Endothelial cell (in vitro differentiated cells): Measurements from ENCODE around the gene COPS7A. TPM values are rescaled to one million over a fixed set of nuclear protein-coding genes. Genes with fewer than 3 reads are reported as not detected.

Experiments used
- DNase-seq: peaks from one replicate; pipeline ENCODE4 v3.0.0; 2021; ENCODE audit warnings: low spot score
- H3K27ac Mint-ChIP-seq: one replicate; pipeline ENCODE4 v1.8.0; 2021; ENCODE audit warnings: mixed read lengths, inconsistent platforms; ENCODE audit not compliant: unreplicated experiment
- H3K27me3 Mint-ChIP-seq: one replicate; pipeline ENCODE4 v1.8.0; 2021; ENCODE audit warnings: mild to moderate bottlenecking, moderate library complexity, mixed read lengths, inconsistent platforms; ENCODE audit not compliant: unreplicated experiment
- H3K36me3 Mint-ChIP-seq: one replicate; pipeline ENCODE4 v1.8.0; 2021; ENCODE audit warnings: mild to moderate bottlenecking, low read depth, mixed read lengths, inconsistent platforms; ENCODE audit not compliant: unreplicated experiment
- H3K4me1 Mint-ChIP-seq: one replicate; pipeline ENCODE4 v1.8.0; 2021; ENCODE audit warnings: mild to moderate bottlenecking, mixed read lengths, inconsistent platforms; ENCODE audit not compliant: unreplicated experiment
- H3K4me3 Mint-ChIP-seq: one replicate; pipeline ENCODE4 v1.8.0; 2021; ENCODE audit warnings: mild to moderate bottlenecking, mixed read lengths, inconsistent platforms; ENCODE audit not compliant: unreplicated experiment
- H3K9me3 Mint-ChIP-seq: one replicate; pipeline ENCODE4 v1.8.0; 2021; ENCODE audit warnings: mixed read lengths, inconsistent platforms; ENCODE audit not compliant: unreplicated experiment
- CTCF ChIP-seq: fragments of 200-600 bp; sonication (generic); IDR thresholded peaks from one replicate; pipeline ENCODE4 v1.5.0; 2021; ENCODE audit warnings: antibody characterized with exemption; ENCODE audit not compliant: unreplicated experiment
- total RNA-seq: library from RNA; stranded (reverse); fragmentation: NEBNext Ultra II Directional; extraction: Animal tissue kit (Norgen Biotek cat#: 25700); gene quantifications from one replicate; pipeline ENCODE4 v1.2.1, GENCODE V29; 2021; ENCODE audit not compliant: unreplicated experiment

Gene COPS7A
- total RNA-seq, 1 donor from 2014 or later: 25.1 TPM

GRCh38 chr12:6766651-6767349, 43.0 kb downstream of the COPS7A start:
- peak; percentile 79 for DNase-seq
- H3K9me3 Mint-ChIP-seq: no peaks in the 10 kb centered on the region
- peaks cover 37% of the 10 kb centered on the region for H3K27me3 Mint-ChIP-seq
- peak overlapping the region; percentile 89 for H3K27ac Mint-ChIP-seq
- peak; percentile 28 for TF ChIP-seq CTCF
- H3K4me1 Mint-ChIP-seq: peaks cover 64% of the 10 kb centered on the region
- H3K36me3 Mint-ChIP-seq: peaks cover 31% of the 10 kb centered on the region
- H3K4me3 Mint-ChIP-seq: peak overlapping the region; percentile 99

- H3K9me3 Mint-ChIP-seq: no peaks in the 10 kb centered on the region
- TF ChIP-seq CTCF: no peak
- peak overlapping the region; percentile 99 for H3K4me3 Mint-ChIP-seq
- no peak for DNase-seq
- peaks cover 64% of the 10 kb centered on the region for H3K4me1 Mint-ChIP-seq
- peak overlapping the region; percentile 90 for H3K27ac Mint-ChIP-seq
- H3K27me3 Mint-ChIP-seq: peaks cover 37% of the 10 kb centered on the region
- peaks cover 34% of the 10 kb centered on the region for H3K36me3 Mint-ChIP-seq
These were observed 43.8 kb downstream of the COPS7A start for GRCh38 chr12:6767353-6768319.

- no peaks in the 10 kb centered on the region for H3K9me3 Mint-ChIP-seq
- no peak for TF ChIP-seq CTCF
- DNase-seq: no peak
- peaks cover 37% of the 10 kb centered on the region for H3K27me3 Mint-ChIP-seq
- H3K4me3 Mint-ChIP-seq: peak overlapping the region; percentile 99
- H3K27ac Mint-ChIP-seq: peak overlapping the region; percentile 90
- H3K4me1 Mint-ChIP-seq: peaks cover 62% of the 10 kb centered on the region
- peaks cover 37% of the 10 kb centered on the region for H3K36me3 Mint-ChIP-seq
These were observed 44.6 kb downstream of the COPS7A start for GRCh38 chr12:6768437-6768914.

- Mint-ChIP-seq H3K9me3 (no peaks in the 10 kb centered on the region), H3K36me3 (peaks cover 37% of the 10 kb centered on the region), H3K27ac (peak overlapping the region; percentile 90), H3K27me3 (peaks cover 35% of the 10 kb centered on the region), H3K4me1 (peaks cover 60% of the 10 kb centered on the region), H3K4me3 (peak overlapping the region; percentile 99)
- TF ChIP-seq CTCF: no peak
- peak; percentile 72 for DNase-seq
These were observed 45.1 kb downstream of the COPS7A start for GRCh38 chr12:6768990-6769389.
